MCF 10A (cell line): Measurements from ENCODE around the gene CRTC1. TPM values are rescaled to one million over a fixed set of nuclear protein-coding genes. Genes with fewer than 3 reads are reported as not detected.
A peak's percentile ranks its signal among the peaks of the same experiment; 100 is the strongest.

Source experiments
- BruUV-seq: library from RNA; stranded (reverse); fragments of 400-500 nt; replicated peaks from 2 replicates; lab custom pipeline; 2021; lab: Mats Ljungman, UMichigan
- CTCF ChIA-PET: fragments of 300-600 bp; sonication (Branson Sonifier 250); formaldehyde crosslinking; extraction: SDS; loops from one replicate; lab custom pipeline; 2021; ENCODE audit warnings: antibody characterized with exemption, inconsistent platforms; lab: Yijun Ruan, JAX
- POLR2A ChIA-PET: fragments of 300-600, 350-650 bp; sonication (Branson Sonifier 250); formaldehyde crosslinking; extraction: SDS; loops from one replicate; lab custom pipeline; 2020; ENCODE audit warnings: antibody characterized with exemption, inconsistent platforms; lab: Yijun Ruan, JAX
- DNase-seq: peaks from one replicate; pipeline ENCODE4 v3.0.0-alpha.2; 2018; ENCODE audit not compliant: unreplicated experiment
- H3K27ac Mint-ChIP-seq: one replicate; pipeline ENCODE4 v1.8.0; 2022; ENCODE audit warnings: mild to moderate bottlenecking, low read depth, mixed read lengths; ENCODE audit not compliant: unreplicated experiment
- H3K27me3 Mint-ChIP-seq: one replicate; pipeline ENCODE4 v1.8.0; 2022; ENCODE audit warnings: mixed read lengths; ENCODE audit not compliant: insufficient read depth, unreplicated experiment
- H3K36me3 Mint-ChIP-seq: one replicate; pipeline ENCODE4 v1.8.0; 2022; ENCODE audit warnings: mild to moderate bottlenecking, moderate library complexity, mixed read lengths; ENCODE audit not compliant: insufficient read depth, unreplicated experiment
- H3K4me1 Mint-ChIP-seq: one replicate; pipeline ENCODE4 v1.8.0; 2022; ENCODE audit warnings: mixed read lengths; ENCODE audit not compliant: insufficient read depth, unreplicated experiment
- H3K4me3 Mint-ChIP-seq: one replicate; pipeline ENCODE4 v1.8.0; 2022; ENCODE audit warnings: mild to moderate bottlenecking, moderate library complexity, mixed read lengths; ENCODE audit not compliant: unreplicated experiment
- H3K9me3 Mint-ChIP-seq: one replicate; pipeline ENCODE4 v1.8.0; 2022; ENCODE audit warnings: mixed read lengths; ENCODE audit not compliant: unreplicated experiment
- CTCF ChIP-seq: fragments of 200-600 bp; IDR thresholded peaks from one replicate; pipeline ENCODE4 v1.8.0; 2022; ENCODE audit warnings: antibody characterized with exemption, mild to moderate bottlenecking; ENCODE audit not compliant: unreplicated experiment
- intact Hi-C: fragments of 100-400 bp; cut with micrococcal nuclease; formaldehyde crosslinking; loops from 2 replicates; pipeline ENCODE4 v1.14.1; 2022
- total RNA-seq: library from RNA; stranded (reverse); gene quantifications from 2 replicates; pipeline ENCODE4 v1.2.3, GENCODE V29; 2022

Gene CRTC1
- total RNA-seq, 1 experiment from 2014 or later: 11.1 TPM

- Mint-ChIP-seq H3K36me3 (no peaks in the 10 kb centered on the region), H3K27me3 (no peaks in the 10 kb centered on the region), H3K9me3 (no peaks in the 10 kb centered on the region), H3K4me3 (no peak overlapping the region), H3K4me1 (peaks cover 11% of the 10 kb centered on the region), H3K27ac (peak overlapping the region; percentile 32)
- TF ChIP-seq CTCF: no peak
- CTCF ChIA-PET: no interaction called here
- no peak for DNase-seq
- intact Hi-C loops: loop anchor here (5.0 kb wide), 1 partner anchor 74 kb away; no protein-coding TSS in a partner anchor
- POLR2A ChIA-PET: no interaction called here
- BruUV-seq: no TSS peak
Observed at GRCh38 chr19:18687740-18688465, 4.4 kb downstream of the CRTC1 start.

GRCh38 chr19:18696023-18696422 lies 12.5 kb downstream of the CRTC1 start:
- Mint-ChIP-seq H3K27me3 (no peaks in the 10 kb centered on the region), H3K36me3 (no peaks in the 10 kb centered on the region), H3K4me3 (no peak overlapping the region), H3K27ac (no peak overlapping the region), H3K4me1 (peaks cover 13% of the 10 kb centered on the region), H3K9me3 (no peaks in the 10 kb centered on the region)
- CTCF ChIA-PET: no interaction called here
- POLR2A ChIA-PET: no interaction called here
- intact Hi-C loops: no loop called here
- BruUV-seq: no TSS peak
- no peak for TF ChIP-seq CTCF
- no peak for DNase-seq

GRCh38 chr19:18697680-18698079 lies 14.2 kb downstream of the CRTC1 start:
- no TSS peak for BruUV-seq
- Mint-ChIP-seq H3K36me3 (no peaks in the 10 kb centered on the region), H3K27ac (no peak overlapping the region), H3K9me3 (no peaks in the 10 kb centered on the region), H3K4me1 (peaks cover 13% of the 10 kb centered on the region), H3K4me3 (no peak overlapping the region), H3K27me3 (no peaks in the 10 kb centered on the region)
- POLR2A ChIA-PET: no interaction called here
- intact Hi-C loops: no loop called here
- CTCF ChIA-PET: interaction anchor here (0.6 kb wide), 1 partner anchor 20 kb away, joined by 3 read pairs; no protein-coding TSS in a partner anchor
- peak; percentile 54 for DNase-seq
- TF ChIP-seq CTCF: no peak

- DNase-seq: no peak
- H3K9me3 Mint-ChIP-seq: no peaks in the 10 kb centered on the region
- H3K4me1 Mint-ChIP-seq: peaks cover 13% of the 10 kb centered on the region
- ChIA-PET CTCF (no interaction called here), POLR2A (no interaction called here)
- no peak for TF ChIP-seq CTCF
- no peaks in the 10 kb centered on the region for H3K27me3 Mint-ChIP-seq
- no peak overlapping the region for H3K27ac Mint-ChIP-seq
- intact Hi-C loops: no loop called here
- no peak overlapping the region for H3K4me3 Mint-ChIP-seq
- H3K36me3 Mint-ChIP-seq: no peaks in the 10 kb centered on the region
- no TSS peak for BruUV-seq
Observed at GRCh38 chr19:18698321-18699167, 15.1 kb downstream of the CRTC1 start.
